DOHH2 (cell line): ENCODE measurements around the gene NDUFB5.
A peak's percentile ranks its signal among the peaks of the same experiment; 100 is the strongest.

Experiments used
- H3F3A ChIP-seq: fragments of 200-600 bp; sonication (generic), shearing (Covaris generic); 2 replicates; pipeline ENCODE4 v1.6.0; 2016; ENCODE audit warnings: antibody characterized with exemption, mild to moderate bottlenecking; ENCODE audit not compliant: control insufficient read depth, insufficient read depth
- H3K27ac ChIP-seq: fragments of 200-600 bp; sonication (generic); 2 replicates; pipeline ENCODE4 v1.5.1; 2014; ENCODE audit warnings: low read depth, mild to moderate bottlenecking, low read length, moderate library complexity
- H3K27me3 ChIP-seq: fragments of 200-600 bp; sonication (generic); 2 replicates; pipeline ENCODE4 v1.6.1; 2014; ENCODE audit warnings: mild to moderate bottlenecking, low read length, mixed read lengths; ENCODE audit not compliant: control insufficient read depth
- H3K36me3 ChIP-seq: fragments of 200-600 bp; sonication (generic); 2 replicates; pipeline ENCODE4 v1.6.1; 2014; ENCODE audit warnings: mild to moderate bottlenecking, low read length, moderate library complexity, mixed read lengths; ENCODE audit not compliant: control insufficient read depth
- H3K4me1 ChIP-seq: fragments of 200-600 bp; sonication (generic); 2 replicates; pipeline ENCODE4 v1.6.1; 2014; ENCODE audit warnings: mild to moderate bottlenecking, low read length, mixed read lengths; ENCODE audit not compliant: control insufficient read depth
- H3K4me2 ChIP-seq: fragments of 200-600 bp; sonication (generic); 2 replicates; pipeline ENCODE4 v1.6.0; 2014; ENCODE audit warnings: mild to moderate bottlenecking, low read length, moderate library complexity
- H3K4me3 ChIP-seq: fragments of 200-600 bp; sonication (generic); 2 replicates; pipeline ENCODE4 v1.5.1; 2014; ENCODE audit warnings: mild to moderate bottlenecking, low read length, mixed read lengths
- H3K79me2 ChIP-seq: fragments of 200-600 bp; sonication (generic); 2 replicates; pipeline ENCODE4 v1.6.1; 2014; ENCODE audit warnings: mild to moderate bottlenecking, low read length, mixed read lengths; ENCODE audit not compliant: control insufficient read depth
- H3K9me2 ChIP-seq: fragments of 200-600 bp; sonication (generic); replicated peaks from 2 replicates; pipeline ENCODE4 v1.6.1; 2014; ENCODE audit warnings: mild to moderate bottlenecking, low read length, mixed read lengths; ENCODE audit not compliant: control insufficient read depth
- H3K9me3 ChIP-seq: fragments of 200-600 bp; sonication (generic); 2 replicates; pipeline ENCODE4 v1.6.1; 2014; ENCODE audit warnings: antibody characterized with exemption, low read length, mixed read lengths; ENCODE audit not compliant: control insufficient read depth, insufficient read depth
- H4K20me1 ChIP-seq: fragments of 200-600 bp; sonication (generic); 2 replicates; pipeline ENCODE4 v1.6.0; 2014; ENCODE audit warnings: low read depth, mild to moderate bottlenecking, antibody characterized with exemption, low read length, moderate library complexity; ENCODE audit not compliant: control insufficient read depth, insufficient read depth
- EZH2phosphoT487 ChIP-seq: fragments of 200-600 bp; sonication (generic); IDR thresholded peaks from 2 replicates; pipeline ENCODE4 v1.6.1; 2017; ENCODE audit warnings: borderline replicate concordance, mild to moderate bottlenecking, antibody characterized with exemption, low read length, moderate library complexity, mixed read lengths
- TF ChIP-seq, protein P1 (sequence below): fragments of 200-600 bp; sonication (generic); IDR thresholded peaks from one replicate; pipeline ENCODE4 v1.5.1; 2014; ENCODE audit warnings: antibody characterized with exemption, mild to moderate bottlenecking, low read depth, low read length; ENCODE audit not compliant: poor library complexity, severe bottlenecking

NDUFB5 gene

DNA sequence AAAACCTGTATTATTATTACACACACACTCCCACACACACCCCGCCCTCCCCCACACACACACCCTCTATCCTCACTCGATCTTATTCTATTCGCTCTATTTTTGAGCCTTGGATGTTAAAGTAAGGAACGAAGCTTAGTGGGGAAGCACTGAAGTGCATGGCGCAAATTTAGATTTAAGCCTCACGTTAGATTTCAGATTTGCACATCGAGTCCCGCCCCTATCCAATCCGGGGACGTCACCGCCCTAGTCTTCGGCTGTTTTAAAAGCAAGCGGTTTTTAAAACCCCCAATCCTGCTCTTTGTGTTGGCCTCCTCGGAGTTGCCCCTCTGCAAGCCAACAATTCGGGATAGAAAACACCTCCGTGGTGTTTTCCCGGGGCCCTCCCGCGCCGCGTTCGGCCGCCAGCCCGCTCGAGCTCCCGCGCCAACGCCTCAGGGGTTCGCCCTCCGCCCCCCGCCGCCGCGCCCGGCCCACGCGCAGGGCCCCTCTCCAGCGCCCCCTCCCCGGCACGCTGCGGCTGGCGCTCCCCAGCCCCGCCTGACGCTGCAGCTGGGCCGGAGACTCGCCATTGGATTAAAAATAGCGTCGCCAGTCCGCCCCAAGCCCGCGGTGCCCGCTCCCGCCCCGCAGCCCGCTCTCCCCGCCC, 48.0 kb downstream of the NDUFB5 start, which contains the start of gene USP13:
Gene USP13, plus strand, starts transcription at position 594 of the 649 bp plus-strand sequence. CDS start 186 bp downstream, outside the sequence.
- Histone ChIP-seq H3K4me3 (peak within 1 kb of the TSS; percentile 81), H3K4me1 (peaks cover 37% of the 10 kb centered on the region), H3K27me3 (no peaks in the 10 kb centered on the region), H3K9me2 (no peaks in the 10 kb centered on the region), H3K79me2 (peaks cover 44% of the 10 kb centered on the region), H3F3A (peaks cover 12% of the 10 kb centered on the region), H4K20me1 (peaks cover 5% of the 10 kb centered on the region; the same call in 1 of the 2 replicates), H3K27ac (peak within 1 kb of the TSS; percentile 87), H3K9me3 (no peaks in the 10 kb centered on the region), H3K4me2 (peak within 1 kb of the TSS; percentile 71), H3K36me3 (peaks cover 25% of the 10 kb centered on the region)
- TF ChIP-seq, protein P1, sequence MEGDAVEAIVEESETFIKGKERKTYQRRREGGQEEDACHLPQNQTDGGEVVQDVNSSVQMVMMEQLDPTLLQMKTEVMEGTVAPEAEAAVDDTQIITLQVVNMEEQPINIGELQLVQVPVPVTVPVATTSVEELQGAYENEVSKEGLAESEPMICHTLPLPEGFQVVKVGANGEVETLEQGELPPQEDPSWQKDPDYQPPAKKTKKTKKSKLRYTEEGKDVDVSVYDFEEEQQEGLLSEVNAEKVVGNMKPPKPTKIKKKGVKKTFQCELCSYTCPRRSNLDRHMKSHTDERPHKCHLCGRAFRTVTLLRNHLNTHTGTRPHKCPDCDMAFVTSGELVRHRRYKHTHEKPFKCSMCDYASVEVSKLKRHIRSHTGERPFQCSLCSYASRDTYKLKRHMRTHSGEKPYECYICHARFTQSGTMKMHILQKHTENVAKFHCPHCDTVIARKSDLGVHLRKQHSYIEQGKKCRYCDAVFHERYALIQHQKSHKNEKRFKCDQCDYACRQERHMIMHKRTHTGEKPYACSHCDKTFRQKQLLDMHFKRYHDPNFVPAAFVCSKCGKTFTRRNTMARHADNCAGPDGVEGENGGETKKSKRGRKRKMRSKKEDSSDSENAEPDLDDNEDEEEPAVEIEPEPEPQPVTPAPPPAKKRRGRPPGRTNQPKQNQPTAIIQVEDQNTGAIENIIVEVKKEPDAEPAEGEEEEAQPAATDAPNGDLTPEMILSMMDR = no peak
- TF ChIP-seq EZH2phosphoT487 = no peak

DNA sequence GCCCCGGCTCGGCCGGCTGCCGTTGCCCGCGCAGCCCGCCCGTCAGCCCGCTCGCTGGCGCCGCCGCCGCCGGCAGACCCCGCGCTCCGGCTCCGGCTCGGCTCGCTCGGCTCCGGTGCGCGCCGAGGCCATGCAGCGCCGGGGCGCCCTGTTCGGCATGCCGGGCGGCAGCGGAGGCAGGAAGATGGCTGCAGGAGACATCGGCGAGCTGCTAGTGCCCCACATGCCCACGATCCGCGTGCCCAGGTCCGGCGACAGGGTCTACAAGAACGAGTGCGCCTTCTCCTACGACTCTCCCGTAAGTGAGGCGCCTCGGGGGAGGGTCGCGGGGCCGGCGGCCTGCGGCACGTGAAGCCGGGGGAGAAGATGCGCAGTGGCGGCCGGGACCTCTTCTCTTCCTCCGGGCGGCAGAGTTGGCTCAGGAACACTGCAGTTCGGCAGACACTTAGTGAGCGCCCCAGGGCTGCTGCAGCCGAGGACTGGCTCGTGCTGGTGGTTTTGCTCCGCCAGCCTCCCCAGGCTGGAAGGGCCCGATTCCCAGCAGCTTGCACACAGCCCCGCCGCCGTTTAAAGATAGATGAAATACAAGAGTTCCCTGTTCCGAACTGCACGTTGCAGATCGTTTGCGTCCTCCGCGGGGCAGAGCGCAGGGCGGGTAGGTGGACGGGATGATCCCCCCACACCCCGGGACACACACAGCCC, 48.7 kb downstream of the NDUFB5 start:
- H3K4me2 ChIP-seq = peak overlapping the region; percentile 71
- H3K4me3 ChIP-seq = peak overlapping the region; percentile 81
- no peaks in the 10 kb centered on the region for H3K9me2 ChIP-seq
- H3K9me3 ChIP-seq = no peaks in the 10 kb centered on the region
- H3K27ac ChIP-seq = peak overlapping the region; percentile 87
- H4K20me1 ChIP-seq = peaks cover 5% of the 10 kb centered on the region; the same call in 1 of the 2 replicates
- peaks cover 40% of the 10 kb centered on the region for H3K4me1 ChIP-seq
- H3F3A ChIP-seq = peaks cover 12% of the 10 kb centered on the region
- H3K36me3 ChIP-seq = peaks cover 25% of the 10 kb centered on the region
- H3K27me3 ChIP-seq = no peaks in the 10 kb centered on the region
- H3K79me2 ChIP-seq = peaks cover 51% of the 10 kb centered on the region
- TF ChIP-seq, protein P1 = no peak

DNA sequence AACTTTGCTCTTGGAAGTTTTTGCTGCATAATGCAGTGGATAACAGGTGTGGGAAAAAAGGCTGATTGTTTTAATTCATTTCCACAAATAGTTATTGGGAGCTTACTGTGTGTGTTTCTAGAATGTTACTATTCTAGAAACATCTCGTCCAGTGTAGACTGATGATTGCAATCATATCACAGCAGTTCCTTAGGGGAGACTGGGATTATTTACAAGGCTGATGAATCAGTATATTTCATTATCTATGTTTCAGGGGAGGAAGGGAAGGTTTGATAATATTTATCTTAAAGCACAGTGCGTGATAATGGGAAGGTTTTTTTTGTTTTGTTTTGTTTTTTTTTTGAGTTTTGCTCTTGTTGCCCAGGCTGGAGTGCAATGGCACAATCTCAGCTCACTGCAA, 50.6 kb downstream of the NDUFB5 start:
- Histone ChIP-seq H3K9me2 (no peaks in the 10 kb centered on the region), H3K4me2 (peak overlapping the region; percentile 71), H3K27me3 (no peaks in the 10 kb centered on the region), H3K79me2 (peaks cover 70% of the 10 kb centered on the region), H3K36me3 (peaks cover 25% of the 10 kb centered on the region), H3F3A (peaks cover 12% of the 10 kb centered on the region), H3K4me1 (peaks cover 36% of the 10 kb centered on the region), H3K4me3 (peak overlapping the region; percentile 81), H3K27ac (no peak overlapping the region), H4K20me1 (peaks cover 5% of the 10 kb centered on the region), H3K9me3 (no peaks in the 10 kb centered on the region)
- no peak for TF ChIP-seq EZH2phosphoT487
- TF ChIP-seq, protein P1 = no peak
